ENCODE data around the gene TMEM86B.

TMEM86B gene, protein sequence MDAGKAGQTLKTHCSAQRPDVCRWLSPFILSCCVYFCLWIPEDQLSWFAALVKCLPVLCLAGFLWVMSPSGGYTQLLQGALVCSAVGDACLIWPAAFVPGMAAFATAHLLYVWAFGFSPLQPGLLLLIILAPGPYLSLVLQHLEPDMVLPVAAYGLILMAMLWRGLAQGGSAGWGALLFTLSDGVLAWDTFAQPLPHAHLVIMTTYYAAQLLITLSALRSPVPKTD

DNA sequence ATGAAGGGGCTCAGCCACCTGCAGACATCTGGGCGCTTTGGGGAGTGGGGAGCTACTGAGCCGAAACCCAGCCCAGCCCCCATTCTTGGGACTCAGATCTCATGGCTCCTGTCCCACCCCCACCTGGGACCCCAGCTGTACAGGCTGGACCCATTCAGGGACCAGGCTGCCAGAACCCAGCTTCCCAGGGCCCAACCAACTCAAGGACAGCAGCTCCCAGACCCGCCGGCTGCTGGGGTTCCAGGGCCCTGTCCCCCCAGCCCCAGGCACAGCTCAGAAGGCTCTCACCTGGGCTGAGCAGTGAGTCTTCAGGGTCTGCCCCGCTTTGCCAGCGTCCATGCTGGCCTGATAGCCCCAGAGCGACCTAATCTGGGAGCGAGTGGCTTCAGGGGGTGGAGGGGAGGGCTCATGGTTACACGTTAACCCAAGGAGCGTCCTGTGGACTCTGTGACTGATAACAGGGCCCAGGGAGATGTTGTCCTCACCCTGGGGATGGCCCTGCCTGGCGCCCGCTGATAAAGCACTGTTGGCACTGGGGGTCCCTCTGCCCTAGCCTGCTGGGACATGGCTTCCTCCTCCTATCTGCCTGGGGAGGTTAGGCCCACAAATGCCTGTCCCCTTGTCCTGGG is at the start of gene TMEM86B:
Gene TMEM86B (minus strand): TSS at position 361 of the 629 bp plus-strand sequence. CDS start 22 bp downstream, at position 339.
- DNase-seq (ENCODE audit: low read depth) = no peak

DNA sequence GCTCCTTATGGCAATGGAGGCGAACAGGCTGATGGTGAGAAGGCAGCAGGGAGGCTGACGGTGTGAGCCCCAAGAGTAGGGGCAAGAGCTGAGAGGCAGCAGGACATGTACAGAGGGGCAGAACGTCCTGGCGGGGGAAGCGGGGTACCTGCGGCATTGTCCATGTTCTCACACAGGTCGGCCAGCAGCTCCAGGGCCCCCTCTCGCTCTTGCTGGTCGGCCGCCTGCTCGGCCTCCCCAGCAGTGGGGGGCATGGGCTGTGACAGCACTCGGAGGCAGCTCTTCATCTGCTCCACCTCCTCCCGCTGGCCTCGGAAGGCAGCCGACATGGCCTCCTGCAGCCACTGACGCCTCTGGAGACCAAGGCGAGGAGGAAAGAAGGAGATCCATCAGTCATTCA is 48.9 kb upstream of the TMEM86B start:
- no peak for DNase-seq (ENCODE audit: low read depth)

DNA sequence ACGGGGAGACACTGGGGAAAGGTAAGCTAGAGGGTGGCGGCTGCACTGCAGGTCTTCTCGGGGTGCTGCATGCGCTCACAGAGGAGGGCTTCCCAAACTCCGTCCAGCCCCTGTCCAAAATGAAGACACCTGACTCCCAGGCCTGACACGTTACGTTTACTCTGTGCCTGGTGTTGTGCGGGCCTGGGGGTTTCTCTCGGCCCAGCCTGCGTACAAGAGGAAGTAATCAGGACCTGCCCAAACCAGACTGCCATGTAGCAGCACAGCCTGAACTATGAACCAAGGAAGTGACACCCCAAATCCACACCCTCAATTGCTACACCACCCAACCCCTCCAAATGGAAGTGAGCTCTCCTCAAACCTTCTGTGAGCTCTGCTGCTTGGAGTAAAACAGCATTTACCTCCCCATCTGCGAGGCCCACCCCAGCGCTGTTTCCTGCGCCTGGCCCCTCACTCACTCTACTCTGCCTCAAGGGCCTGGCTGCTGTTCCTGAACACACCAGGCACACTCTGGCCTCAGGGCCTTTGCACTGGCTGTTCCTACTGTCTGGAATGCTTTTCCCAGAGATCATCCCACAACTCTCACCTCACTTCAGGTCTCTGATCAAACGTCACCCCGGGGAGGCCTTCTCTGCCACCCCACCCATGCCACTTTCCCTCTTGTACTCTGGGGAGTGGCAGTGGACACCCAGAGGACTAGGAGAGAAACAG is 48.3 kb upstream of the TMEM86B start:
- no peak for DNase-seq (ENCODE audit: low read depth)

DNA sequence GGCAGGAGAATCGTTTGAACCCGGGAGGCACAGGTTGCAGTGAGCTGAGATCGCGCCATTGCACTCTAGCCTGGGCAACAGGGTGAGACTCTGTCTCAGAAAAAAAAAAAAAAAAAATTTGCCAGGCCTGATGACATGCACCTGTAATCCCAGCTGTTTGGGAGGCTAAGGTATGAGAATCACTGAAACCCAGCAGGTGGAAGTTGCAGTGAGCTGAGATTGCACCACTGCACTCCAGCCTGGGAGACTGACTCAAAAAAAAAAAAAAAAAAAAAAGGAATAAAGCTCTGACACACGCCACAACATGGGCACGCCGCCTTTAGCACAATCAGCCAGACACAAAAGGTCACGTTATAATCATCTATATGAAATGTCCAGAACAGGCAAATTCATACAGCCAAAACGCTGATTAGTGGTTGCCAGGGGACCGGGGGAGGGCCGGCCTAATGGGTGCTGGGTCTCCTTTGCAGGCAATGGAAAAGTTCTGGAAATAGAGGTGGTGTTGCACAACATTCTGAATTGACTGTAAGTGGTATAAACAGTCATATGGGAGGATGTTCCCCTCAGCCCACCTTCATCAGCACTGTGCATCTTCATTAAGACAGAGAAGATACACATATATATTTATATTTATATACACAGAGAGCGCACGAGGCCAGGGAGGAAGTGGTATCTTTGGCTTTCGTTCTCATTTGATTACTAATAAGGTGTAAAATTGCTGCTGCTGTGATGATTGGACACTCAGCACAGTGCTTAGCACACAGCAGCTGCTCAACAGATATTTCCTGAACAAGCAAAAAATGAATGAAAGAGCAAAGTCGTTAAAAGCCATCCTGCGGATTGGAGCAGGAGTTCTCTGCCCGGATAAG is 47.5 kb upstream of the TMEM86B start:
- no peak for DNase-seq (ENCODE audit: low read depth)

DNA sequence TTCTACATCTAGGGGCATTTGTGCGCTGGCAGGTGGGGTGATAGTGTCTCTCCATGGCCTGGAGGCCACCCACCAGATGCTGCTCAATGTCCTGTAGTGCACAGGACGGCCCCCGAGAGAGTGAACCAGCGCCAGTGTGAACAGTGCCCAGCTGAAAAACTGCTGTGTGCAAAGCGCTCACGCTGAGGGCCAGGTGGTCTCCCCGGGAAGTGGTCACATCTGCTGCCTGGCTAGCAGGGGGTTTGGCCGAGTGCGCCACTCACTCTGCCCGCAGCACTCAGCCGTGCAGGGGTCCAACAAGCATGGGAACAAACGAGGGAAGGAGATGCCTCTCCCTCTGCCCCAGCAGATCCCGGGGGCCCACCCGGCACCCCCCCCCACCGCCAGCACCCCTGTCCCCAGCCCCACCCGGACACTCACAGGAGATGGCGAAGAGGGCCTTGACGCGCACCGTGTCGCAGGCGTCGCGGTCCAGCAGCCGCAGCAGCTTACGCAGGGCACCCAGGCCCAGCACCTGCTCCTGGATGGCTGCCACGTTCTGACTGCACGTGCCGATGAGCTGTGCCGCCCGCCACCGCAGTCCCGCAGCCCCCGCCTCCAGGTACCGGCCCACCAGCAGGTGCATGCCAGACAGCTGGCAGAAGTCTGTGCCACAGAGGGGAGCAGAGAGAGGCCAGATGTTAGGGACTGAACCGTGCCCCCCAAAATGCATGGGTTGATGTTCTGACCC is 45.6 kb upstream of the TMEM86B start:
- no peak for DNase-seq (ENCODE audit: low read depth)

DNA sequence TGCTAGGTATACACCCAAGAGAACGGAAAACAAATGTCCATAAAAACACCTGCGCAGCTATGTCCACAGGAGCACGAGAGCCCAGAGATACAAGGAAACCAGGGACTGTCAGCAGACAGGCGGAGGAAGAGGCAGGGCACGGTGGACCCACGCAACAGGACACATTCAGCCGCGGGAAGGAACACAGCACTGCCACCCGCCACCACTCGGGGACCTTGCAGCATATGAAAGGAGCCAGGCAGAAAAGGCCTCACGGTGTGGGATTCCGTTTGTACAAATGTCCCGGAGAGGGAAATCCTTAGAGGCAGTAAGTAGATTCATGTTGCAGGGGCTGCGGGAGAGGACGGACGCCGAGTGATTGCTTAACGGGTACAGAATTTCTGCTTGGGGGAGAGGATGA is 43.6 kb upstream of the TMEM86B start:
- DNase-seq (ENCODE audit: low read depth) = no peak

DNA sequence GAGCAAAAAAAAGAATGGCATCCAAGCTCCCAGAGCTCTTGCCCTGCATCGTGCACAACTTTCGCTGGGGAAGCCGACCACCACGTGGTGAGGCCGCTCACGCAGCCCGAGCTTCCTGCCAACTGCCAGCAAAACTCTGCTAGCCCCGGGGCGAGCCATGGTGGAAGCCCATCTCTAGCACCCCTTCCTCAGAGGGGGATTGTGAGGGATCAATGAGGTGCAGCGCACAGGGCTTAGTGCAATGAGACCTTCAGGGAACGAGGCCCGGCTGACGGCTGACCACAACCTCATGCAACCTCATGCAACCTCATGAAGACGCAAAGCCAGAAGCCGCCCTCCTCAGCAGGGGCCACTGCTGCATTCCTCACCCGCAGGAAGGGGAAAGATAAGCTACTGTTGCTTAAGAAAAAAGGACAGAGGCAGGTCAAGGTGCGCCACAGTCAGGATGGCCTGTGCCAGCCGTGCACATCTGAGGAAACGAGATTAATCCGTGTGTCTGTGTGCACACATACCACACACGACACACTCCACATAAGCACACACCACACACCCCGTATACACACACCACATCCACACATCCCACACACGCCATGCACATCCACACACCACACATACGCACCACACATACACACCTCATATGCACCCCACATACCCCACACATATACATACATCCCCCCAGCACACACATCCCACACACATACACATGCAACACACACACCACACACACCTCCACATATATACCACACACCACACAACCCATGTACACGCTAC is 41.8 kb upstream of the TMEM86B start:
- no peak for DNase-seq (ENCODE audit: low read depth)

DNA sequence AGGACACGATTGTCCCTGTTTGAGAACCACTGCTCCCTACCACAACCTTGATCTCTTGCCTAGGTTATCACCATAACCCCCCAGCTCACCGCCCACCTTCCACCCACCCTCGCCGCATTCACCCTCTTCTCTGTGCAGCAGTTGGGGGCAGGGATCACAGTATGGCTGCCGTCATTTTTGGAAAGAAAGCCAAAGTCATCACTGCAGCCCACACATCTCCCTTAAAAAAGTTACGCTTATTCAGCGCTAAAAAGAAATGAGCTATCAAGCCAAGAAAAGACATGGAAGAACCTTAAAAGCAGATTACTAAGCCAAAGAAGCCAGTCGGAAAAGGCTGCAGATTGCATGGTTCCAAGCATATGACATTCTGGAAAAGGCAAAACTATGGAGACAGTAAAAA is 40.7 kb upstream of the TMEM86B start:
- no peak for DNase-seq (ENCODE audit: low read depth)

DNA sequence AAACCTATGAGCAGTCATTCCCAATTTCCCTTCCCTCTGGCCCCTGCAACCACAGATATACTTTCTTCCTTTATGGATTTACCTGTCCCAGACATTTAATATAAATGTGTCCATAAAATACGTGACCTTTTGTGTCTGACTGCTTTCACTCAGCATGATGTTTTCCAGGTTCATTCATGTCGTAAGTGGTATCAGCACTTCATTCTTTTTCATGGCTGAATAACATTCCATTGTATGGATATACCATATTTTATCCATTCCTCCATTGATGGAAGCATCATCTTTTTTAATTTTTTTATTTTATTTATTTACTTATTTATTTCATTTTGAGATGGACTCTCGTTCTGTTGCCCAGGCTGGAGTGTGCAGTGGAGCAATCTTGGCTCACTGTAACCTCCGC is 38.3 kb upstream of the TMEM86B start:
- DNase-seq (ENCODE audit: low read depth) = no peak

DNA sequence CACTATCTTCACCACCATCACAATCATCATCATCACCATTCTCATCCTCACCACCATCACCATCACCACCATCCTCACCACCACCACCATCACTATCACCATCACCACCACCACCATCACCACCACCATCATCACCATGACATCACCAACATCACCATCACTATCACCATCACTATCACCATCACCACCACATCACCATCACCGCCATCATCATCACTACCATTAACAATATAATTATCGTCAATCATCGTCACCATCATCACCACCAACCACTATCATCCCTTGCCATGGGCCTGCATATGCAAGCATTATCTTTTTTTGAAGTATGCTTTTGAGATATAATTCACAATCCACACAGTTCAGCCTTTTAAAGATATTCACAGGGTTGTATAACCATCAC is 37.8 kb upstream of the TMEM86B start:
- DNase-seq (ENCODE audit: low read depth) = no peak

DNA sequence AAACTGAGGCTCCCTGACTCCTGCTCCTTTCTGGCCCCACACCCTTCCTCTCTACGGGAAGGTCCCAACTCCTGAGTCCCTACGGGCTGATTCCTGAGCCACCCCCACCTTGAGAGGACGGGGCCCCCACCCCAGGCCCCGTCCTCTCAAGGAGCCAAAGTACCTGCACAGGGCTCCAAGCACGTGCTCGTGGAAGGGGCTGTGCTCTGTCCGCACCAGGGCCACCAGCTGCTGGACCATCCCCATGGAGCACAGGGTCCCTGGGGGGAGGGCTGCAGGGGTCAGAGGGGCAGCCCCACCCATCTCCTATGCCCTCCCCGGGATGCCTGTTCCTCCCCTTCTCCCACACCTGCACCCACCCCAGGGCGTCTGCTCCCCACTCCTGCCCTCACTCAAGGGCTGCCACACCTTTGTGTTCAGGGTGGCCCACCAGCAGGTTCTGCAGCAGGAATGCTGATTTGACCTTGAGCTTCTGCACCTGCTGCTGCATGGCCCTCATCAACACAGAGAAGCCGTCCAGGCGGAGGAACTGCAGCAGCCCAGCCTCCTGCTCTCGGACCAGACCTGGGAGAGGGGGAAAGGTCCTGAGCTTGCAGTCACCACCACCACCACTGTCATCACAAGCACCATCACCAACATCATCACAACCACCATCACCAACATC is 37.3 kb upstream of the TMEM86B start:
- no peak for DNase-seq (ENCODE audit: low read depth)

DNA sequence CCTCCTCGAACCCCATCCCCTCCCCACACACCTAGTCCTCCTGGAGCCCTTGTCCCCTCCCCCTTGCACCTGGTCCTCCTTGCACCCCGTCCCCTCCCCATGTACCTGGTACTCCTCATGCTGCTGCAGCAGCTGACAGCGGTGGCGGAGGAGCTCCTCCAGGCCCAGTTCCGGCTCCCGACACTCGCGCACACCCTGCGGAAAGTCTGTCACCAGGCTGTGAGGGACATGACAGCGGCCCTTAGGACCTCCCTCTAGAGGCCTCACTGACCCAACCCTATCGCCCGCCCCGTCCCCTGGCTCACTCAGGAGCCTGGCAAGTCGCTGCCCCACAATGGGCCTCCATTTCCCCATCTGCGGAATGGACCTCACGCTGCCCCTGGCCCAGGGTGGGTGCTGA is 36.6 kb upstream of the TMEM86B start:
- no peak for DNase-seq (ENCODE audit: low read depth)

DNA sequence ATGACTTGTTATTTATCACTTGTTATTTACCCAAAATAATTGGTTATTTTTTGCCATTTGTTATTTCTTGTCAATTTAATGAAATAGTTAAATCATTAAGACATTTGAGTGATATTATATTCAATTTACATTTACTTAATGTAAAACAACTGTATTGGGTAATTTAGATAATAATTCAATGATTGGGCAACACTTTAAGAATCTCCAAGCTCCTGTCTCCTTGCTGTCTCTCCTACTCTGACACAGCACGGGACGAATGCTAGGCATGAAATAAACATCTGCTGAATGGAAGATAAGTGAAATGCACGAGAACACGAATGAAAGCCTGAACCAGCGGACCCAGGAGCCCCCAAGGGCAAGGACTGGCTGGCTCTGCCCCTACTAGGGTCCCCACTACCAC is 36.0 kb upstream of the TMEM86B start:
- no peak for DNase-seq (ENCODE audit: low read depth)

DNA sequence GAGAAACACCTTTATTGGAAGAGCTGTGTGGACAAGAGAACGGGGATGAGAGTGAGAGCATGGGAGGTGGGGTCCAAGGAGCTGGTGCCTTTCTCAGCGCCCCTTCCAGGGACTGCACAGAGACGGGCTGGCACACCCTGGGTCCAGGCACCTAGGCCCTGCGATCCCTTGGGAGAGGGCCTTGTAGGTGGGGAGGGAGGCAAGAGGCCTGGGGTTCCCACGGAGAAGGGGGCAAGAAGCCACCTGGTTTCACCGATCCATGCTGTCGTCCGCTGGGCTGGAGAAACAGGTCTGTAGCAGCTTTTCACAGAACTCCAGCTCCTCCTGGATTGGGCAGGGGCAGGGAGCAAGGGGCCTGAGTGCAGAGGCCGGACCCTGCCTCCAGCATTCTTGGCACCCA is 33.8 kb upstream of the TMEM86B start:
- no peak for DNase-seq (ENCODE audit: low read depth)

DNA sequence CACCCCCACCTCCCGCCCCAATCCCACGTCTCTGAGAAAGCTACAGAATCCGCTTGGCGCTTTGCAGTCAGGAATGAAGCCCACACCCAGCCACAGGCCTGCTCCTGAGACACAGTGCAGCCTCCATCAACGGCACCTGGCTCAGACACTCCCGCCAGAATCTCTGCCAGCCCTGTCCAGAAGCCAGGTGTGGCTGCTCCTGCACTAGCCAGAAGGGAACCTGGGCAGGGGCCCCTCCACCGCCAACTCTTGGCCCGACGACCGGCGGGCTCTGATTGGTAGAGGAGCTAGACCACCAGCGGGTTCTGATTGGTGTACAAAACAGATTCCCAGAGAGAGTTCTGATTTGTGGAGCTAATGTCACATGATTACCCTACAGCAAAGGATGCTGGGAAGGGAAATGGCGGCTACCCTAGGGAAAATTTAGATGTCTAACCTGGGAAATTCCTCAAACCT is 33.1 kb upstream of the TMEM86B start:
- no peak for DNase-seq (ENCODE audit: low read depth)

DNA sequence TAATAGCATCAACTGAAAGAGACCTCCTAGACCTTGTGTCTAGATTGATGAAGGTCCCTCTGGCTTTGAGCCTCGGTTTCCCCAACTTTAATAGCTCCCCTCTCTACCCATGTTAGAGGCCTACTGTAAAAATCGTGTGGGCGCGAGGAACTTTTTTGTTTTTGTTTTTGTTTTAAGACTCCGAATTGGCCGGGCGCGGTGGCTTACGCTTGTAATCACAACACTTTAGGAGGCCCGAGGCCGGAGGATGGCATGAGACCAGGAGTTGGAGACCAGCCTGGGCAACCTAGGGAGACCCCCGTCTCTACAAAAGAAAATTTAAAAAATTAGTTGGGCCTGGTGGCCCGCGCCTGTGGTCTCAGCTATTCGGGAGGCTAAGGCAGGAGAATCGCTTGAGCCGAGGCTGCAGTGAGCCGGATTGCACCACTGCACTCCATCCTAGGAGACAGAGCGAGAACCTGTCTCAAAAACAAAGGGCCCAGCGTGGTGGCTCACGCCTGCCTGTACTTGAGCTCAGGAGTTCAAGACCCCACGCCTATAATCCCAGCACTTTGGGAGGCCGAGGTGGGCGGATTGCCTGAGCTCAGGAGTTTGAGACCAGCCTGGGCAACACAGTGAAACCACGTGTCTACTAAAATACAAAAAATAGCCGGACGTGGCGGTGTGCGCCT is 31.1 kb upstream of the TMEM86B start:
- no peak for DNase-seq (ENCODE audit: low read depth)

DNA sequence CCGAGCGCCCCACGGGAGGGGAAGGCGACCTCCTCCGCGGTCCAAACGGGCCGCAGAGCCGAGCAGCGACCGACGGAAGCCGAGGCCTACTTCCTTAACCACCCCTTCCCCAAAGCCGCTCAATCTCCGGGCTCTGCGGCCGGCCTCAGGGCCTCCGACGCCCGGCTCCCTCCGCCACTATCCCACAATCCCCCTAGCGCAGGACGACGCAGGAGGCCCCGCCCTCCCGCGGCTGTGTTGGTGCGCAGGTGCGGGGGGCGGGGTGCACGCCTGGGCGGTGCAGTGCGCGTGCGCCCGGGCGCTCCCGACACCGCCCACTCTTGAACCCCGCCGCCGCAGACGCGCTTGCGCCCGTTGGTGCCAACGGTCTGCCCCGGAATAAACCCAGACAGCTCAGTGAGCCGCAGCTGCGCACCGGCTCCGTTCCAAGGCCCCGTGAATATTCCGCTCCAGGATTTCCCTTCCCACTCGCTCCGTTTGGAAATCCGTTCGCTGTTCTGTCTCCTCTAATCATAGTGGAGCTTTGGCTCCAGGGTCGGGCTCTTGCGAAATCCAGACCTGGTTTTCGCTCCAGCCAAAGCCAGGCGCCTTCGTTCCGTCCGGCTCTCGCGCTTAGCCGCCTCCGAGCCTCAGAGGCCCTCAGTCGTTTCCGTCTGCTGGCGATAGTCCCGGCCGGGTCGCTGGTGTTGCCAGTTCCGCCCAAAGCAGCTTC is 30.4 kb upstream of the TMEM86B start, which contains the start of gene PPP6R1:
Gene PPP6R1 (minus strand): TSS at position 190 of the 712 bp plus-strand sequence. CDS start 11,914 bp downstream, outside the sequence.
- DNase-seq (ENCODE audit: low read depth) = peak; percentile 87

DNA sequence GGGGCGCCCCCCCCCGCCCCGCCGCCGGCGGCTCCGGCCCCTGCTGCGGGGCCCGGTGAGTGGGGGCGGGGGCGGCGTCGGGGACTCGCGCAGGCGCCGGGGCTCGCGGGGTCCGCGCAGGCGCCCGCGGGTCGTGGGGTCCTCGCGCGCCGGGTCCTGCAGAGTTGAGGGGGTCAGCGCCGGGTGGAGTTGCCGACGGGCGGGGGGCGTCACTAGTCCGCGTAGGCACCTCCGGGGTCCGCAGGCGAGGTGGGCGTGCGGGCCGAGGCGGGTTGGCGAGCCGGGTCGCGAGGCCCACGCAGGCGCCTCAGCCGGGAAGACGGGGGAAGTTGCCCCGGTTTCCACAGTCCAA is 29.9 kb upstream of the TMEM86B start:
- peak; percentile 21 for DNase-seq (ENCODE audit: low read depth)

Data from stimulated activated CD8-positive, alpha-beta memory T cell treated with anti-CD3 and anti-CD28 coated beads, Interleukin-7, amount 100 ng/mL, for 24 hours (primary cell).